ENCODE results near the gene SELENOK. TPM values are rescaled to one million over a fixed set of nuclear protein-coding genes. Genes with fewer than 3 reads are reported as not detected.

SELENOK gene
- total RNA-seq, 1 experiment from 2014 or later, result 51.5 TPM

- Histone ChIP-seq H3K27me3 (replicated peaks; ENCODE audit: control insufficient read depth, insufficient read depth, low read length) (no peaks in the 10 kb centered on the region), H3K36me3 (ENCODE audit: control insufficient read depth, insufficient read depth, low read length) (peaks cover 2% of the 10 kb centered on the region; the same call in 1 of the 2 replicates), H3K4me3 (ENCODE audit: low read depth, low read length) (no peak overlapping the region), H3K9me3 (no peaks in the 10 kb centered on the region), H3K4me1 (peaks cover 6% of the 10 kb centered on the region)
- Mint-ChIP-seq H3K9me3 (ENCODE audit: unreplicated experiment) (no peaks in the 10 kb centered on the region), H3K36me3 (ENCODE audit: insufficient read depth, unreplicated experiment) (peaks cover 13% of the 10 kb centered on the region), H3K27ac (ENCODE audit: unreplicated experiment) (no peak overlapping the region), H3K4me1 (ENCODE audit: low read depth, unreplicated experiment) (peaks cover 8% of the 10 kb centered on the region), H3K4me3 (ENCODE audit: unreplicated experiment) (no peak overlapping the region), H3K27me3 (ENCODE audit: insufficient read depth, unreplicated experiment) (no peaks in the 10 kb centered on the region)
- no TSS peak for BruUV-seq (replicated peaks)
- POLR2A ChIA-PET, result no interaction called here
- DNase-seq, result no peak
- intact Hi-C loops (cut with micrococcal nuclease; ENCODE audit: unreplicated experiment), result loop anchor here (5.0 to 10.0 kb wide), 2 partner anchors 42 to 125 kb away; partner anchors contain the start of gene SELENOK
- CTCF ChIA-PET, result no interaction called here
- TF ChIP-seq CTCF (IDR thresholded peaks at IDR 0.05; ENCODE audit: insufficient read depth in 1 of 2, low read depth in 1 of 2, low read length in 1 of 2, severe bottlenecking in 1 of 2, unreplicated experiment in 1 of 2), result no peak
Observed at GRCh38 chr3:53849916-53850315, 41.7 kb downstream of the SELENOK start.

GRCh38 chr3:53846851-53847155 lies 44.9 kb downstream of the SELENOK start:
- H3K4me3 ChIP-seq (ENCODE audit: low read depth, low read length), result peak overlapping the region; percentile 81
- H3K27me3 ChIP-seq (replicated peaks; ENCODE audit: control insufficient read depth, insufficient read depth, low read length), result no peaks in the 10 kb centered on the region
- intact Hi-C loops (cut with micrococcal nuclease; ENCODE audit: unreplicated experiment), result loop anchor here (2.0 to 10.0 kb wide), 3 partner anchors 34 to 122 kb away; partner anchors contain the start of gene SELENOK
- Mint-ChIP-seq H3K4me3 (ENCODE audit: unreplicated experiment) (peak overlapping the region; percentile 89), H3K4me1 (ENCODE audit: low read depth, unreplicated experiment) (peaks cover 18% of the 10 kb centered on the region), H3K9me3 (ENCODE audit: unreplicated experiment) (no peaks in the 10 kb centered on the region), H3K27ac (ENCODE audit: unreplicated experiment) (peak overlapping the region; percentile 79), H3K27me3 (ENCODE audit: insufficient read depth, unreplicated experiment) (no peaks in the 10 kb centered on the region), H3K36me3 (ENCODE audit: insufficient read depth, unreplicated experiment) (peaks cover 8% of the 10 kb centered on the region)
- TF ChIP-seq CTCF (IDR thresholded peaks at IDR 0.05; ENCODE audit: insufficient read depth in 1 of 2, low read depth in 1 of 2, low read length in 1 of 2, severe bottlenecking in 1 of 2, unreplicated experiment in 1 of 2), result no peak
- H3K9me3 ChIP-seq, result no peaks in the 10 kb centered on the region
- ChIA-PET CTCF (no interaction called here), POLR2A (no interaction called here)
- BruUV-seq (replicated peaks), result TSS peak; percentile 54
- no peaks in the 10 kb centered on the region for H3K36me3 ChIP-seq (ENCODE audit: control insufficient read depth, insufficient read depth, low read length)
- peaks cover 32% of the 10 kb centered on the region for H3K4me1 ChIP-seq
- DNase-seq, result no peak

- POLR2A ChIA-PET, result interaction anchor here (0.6 to 2.8 kb wide), 2 partner anchors 45 to 159 kb away, joined by 3 to 14 read pairs; partner anchors contain the start of gene SELENOK
- H3K4me3 ChIP-seq (ENCODE audit: low read depth, low read length), result peak within 1 kb of the TSS; percentile 81
Observed at GRCh38 chr3:53846134-53846850, 45.4 kb downstream of the SELENOK start, which contains the start of the genes CHDH and IL17RB. Gene CHDH, minus strand, starts transcription at chr3:53846419. Its CDS starts 22,411 bp downstream, at chr3:53824008. Gene IL17RB, plus strand, starts transcription at chr3:53846568. Its CDS starts 21 bp downstream, at chr3:53846589.

More at GRCh38 chr3:53846134-53846850, 45.4 kb downstream of the SELENOK start, which contains the start of the genes CHDH and IL17RB:
- intact Hi-C loops (cut with micrococcal nuclease; ENCODE audit: unreplicated experiment), result loop anchor here (2.0 to 10.0 kb wide), 3 partner anchors 35 to 121 kb away; partner anchors contain the start of gene SELENOK
- Histone ChIP-seq H3K4me1 (peaks cover 32% of the 10 kb centered on the region), H3K36me3 (ENCODE audit: control insufficient read depth, insufficient read depth, low read length) (no peaks in the 10 kb centered on the region), H3K9me3 (no peaks in the 10 kb centered on the region), H3K27me3 (replicated peaks; ENCODE audit: control insufficient read depth, insufficient read depth, low read length) (no peaks in the 10 kb centered on the region)
- no TSS peak for BruUV-seq (replicated peaks)
- H3K27ac Mint-ChIP-seq (ENCODE audit: unreplicated experiment), result peak within 1 kb of the TSS; percentile 93
- H3K27me3 Mint-ChIP-seq (ENCODE audit: insufficient read depth, unreplicated experiment), result no peaks in the 10 kb centered on the region
- peak; percentile 86 to 92 for DNase-seq
- peak within 1 kb of the TSS; percentile 89 for H3K4me3 Mint-ChIP-seq (ENCODE audit: unreplicated experiment)
- CTCF ChIA-PET, result no interaction called here
- peaks cover 18% of the 10 kb centered on the region for H3K4me1 Mint-ChIP-seq (ENCODE audit: low read depth, unreplicated experiment)
- peaks cover 10% of the 10 kb centered on the region for H3K36me3 Mint-ChIP-seq (ENCODE audit: insufficient read depth, unreplicated experiment)
- no peaks in the 10 kb centered on the region for H3K9me3 Mint-ChIP-seq (ENCODE audit: unreplicated experiment)
- no peak for TF ChIP-seq CTCF (IDR thresholded peaks at IDR 0.05; ENCODE audit: insufficient read depth in 1 of 2, low read depth in 1 of 2, low read length in 1 of 2, severe bottlenecking in 1 of 2, unreplicated experiment in 1 of 2)
